B cell (primary cell): ENCODE data around the gene GAK.

Experiments
- CTCF ChIP-seq: fragments of 200-600 bp; IDR thresholded peaks from one replicate; pipeline ENCODE4 v1.8.0; 2022; ENCODE audit warnings: antibody characterized with exemption, mild to moderate bottlenecking
- EZH2 ChIP-seq: IDR thresholded peaks from 2 replicates; pipeline ENCODE4 v1.6.1; 2012; ENCODE audit warnings: borderline replicate concordance, low read depth, mild to moderate bottlenecking, moderate library complexity, low read length; ENCODE audit not compliant: insufficient read depth, poor library complexity, severe bottlenecking

GRCh38 chr4:887034-887763 is 44.9 kb downstream of the GAK start:
- TF ChIP-seq CTCF (no peak), EZH2 (no peak)
